Measurements from ENCODE around the gene ARHGEF37.
"Not testable (repeated sequence)": the region's sequence is repeated elsewhere in the genome, so short reads cannot be mapped to it uniquely, and the experiment has no call there.

The ARHGEF37 gene

DNA sequence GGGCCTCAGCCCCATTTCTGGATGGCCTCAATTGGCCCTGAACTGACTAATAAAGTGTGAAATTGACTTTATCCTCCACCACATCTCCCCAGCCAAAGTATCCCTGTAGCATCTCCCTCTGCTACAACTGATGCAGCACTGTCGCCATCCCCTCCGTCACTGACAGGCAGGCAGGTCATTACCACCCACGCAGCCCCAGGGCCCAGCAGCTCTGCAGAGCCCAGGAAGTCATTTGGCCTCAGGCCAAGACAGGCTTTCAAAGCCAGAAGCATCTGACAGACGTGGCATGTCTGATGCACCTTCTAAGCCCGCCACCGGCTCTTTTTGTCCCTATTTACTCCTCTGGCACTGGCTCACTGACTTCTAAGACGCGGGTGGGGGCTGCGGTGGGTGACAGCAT, 65.3 kb downstream of the ARHGEF37 start:
- DNase-seq (ENCODE audit: low spot score), result peak; percentile 77

DNA sequence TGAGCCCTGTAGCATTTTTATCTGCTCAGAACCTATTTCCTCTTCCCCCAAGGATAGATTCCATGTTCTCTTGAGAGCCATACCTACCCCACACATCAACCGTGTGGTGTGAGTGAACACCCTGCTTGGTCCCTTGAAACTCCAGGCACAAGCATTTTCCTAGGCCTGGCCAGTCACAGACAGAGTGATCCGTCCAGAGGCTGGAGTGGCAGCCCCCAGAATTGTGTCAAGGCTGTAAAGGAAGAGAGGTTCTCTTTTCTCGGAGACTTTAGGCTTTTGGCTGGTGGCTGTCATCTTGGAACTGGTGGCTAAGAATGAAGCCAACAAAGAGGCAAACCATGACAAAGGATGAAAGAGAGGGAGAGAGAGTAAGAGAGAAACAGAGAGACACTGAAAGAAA, 66.0 kb downstream of the ARHGEF37 start:
- no peak for DNase-seq (ENCODE audit: low spot score)

DNA sequence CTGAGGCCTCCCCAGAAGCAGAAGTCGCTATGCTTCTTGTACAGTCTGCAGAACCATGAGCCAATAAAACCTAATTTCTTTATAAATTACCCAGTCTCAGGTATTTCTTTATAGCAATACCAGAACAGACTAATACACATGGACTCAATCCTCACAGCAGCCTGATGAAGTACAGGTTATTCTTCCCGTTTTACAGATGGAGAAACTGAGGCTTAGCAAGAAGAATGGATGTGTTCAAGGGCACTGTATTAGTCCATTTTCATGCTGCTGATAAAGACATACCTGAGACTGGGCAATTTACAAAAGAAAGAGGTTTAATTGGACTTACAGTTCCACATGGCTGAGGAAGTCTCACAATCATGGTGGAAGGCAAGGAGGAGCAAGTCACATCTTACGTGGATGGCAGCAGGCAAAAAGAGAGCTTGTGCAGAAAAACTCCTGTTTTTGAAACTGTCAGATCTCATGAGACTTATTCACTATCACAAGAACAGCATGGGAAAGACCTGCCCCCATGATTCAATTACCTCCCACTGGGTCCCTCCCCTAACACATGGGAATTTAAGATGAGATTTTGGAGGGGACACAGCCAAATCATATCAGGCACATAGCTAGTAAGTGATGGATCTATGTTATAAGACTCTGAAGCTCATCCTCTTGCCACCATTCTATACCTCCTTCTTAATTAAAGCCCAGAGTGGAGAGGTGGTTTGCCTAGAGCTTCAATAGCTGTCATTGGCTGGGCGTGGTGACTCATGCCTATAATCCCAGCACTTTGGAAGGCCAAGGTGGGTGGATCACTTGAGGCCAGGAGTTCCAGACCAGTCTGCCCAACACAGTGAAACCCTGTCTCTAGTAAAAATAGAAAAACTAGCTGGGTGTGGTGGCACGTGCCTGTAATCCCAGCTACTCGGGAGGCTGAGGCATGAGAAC, 67.4 kb downstream of the ARHGEF37 start:
- not testable (repeated sequence) for DNase-seq (ENCODE audit: low spot score)

DNA sequence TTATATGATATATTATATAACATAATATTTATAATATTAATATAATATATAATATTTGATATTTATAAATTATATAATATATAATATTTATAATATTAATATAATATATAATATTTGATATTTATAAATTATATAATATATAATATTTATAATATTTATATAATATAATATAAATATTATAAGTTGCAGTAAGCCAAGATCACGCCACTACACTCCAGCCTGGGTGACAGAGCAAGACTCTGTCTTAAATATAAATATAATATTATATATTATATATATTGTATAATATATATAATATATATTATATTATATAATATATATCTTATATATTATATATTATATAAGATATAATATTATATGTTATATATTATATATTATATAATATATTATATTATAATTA, 68.4 kb downstream of the ARHGEF37 start:
- DNase-seq (ENCODE audit: low spot score), result not testable (repeated sequence)

DNA sequence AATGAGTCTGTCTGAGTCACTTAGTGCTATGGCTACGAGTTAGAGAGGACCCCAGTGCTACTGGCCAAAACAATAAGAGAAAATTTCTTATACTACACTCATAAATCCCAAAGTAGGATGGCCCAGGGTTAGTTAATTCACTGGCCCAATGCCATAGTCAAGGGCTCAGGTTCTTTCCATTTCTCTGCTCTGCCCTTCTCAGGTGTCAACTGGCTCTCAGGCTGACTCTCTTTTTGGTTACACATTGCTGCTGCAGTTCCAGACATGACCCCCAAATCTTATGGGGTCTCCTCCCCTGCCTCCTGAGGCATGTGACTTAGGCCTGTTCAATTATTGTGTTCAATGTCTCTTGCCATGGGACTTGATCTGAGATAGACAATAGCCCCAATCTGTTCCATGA, 70.4 kb downstream of the ARHGEF37 start:
- peak; percentile 36 for DNase-seq (ENCODE audit: low spot score)

DNA sequence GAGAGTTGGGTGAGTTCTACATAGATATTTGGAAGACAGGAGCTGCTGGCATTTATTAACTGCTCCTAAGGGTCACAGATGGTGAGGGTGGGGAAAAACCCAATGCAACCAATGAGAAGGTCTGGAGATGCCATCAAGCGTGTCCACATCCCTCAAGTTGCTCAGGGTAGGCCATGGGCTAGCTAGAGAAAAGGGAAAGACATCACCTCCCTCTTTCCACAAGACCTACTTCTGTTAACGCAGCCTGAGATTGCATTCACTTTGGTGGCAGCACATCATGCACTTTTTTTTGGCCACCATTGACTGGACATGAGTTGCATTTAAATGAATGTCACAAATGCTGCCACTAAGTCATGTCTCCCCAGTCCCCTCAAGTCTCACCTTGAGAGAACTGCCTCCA, 71.4 kb downstream of the ARHGEF37 start:
- no peak for DNase-seq (ENCODE audit: low spot score)

DNA sequence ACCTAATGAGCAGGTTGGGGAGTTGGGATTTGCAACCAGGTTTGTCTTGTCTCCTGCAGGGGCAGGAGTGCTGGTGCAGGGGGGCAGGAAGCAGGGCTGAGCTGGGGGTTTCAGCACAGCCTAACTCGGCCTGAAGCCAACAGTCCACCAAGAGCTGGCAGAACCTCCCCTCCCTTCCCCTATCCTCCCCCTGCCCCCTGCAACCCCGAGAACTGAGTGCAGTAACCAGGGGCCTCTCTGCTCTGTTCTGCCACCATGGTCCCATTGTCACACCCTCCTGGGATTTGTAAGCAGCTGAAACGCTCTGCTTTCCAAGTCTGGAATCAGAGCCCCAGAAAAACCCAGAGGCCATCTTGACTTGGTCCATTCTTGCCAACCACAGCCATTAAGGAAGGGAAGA, 72.9 kb downstream of the ARHGEF37 start:
- DNase-seq (ENCODE audit: low spot score), result peak; percentile 55

DNA sequence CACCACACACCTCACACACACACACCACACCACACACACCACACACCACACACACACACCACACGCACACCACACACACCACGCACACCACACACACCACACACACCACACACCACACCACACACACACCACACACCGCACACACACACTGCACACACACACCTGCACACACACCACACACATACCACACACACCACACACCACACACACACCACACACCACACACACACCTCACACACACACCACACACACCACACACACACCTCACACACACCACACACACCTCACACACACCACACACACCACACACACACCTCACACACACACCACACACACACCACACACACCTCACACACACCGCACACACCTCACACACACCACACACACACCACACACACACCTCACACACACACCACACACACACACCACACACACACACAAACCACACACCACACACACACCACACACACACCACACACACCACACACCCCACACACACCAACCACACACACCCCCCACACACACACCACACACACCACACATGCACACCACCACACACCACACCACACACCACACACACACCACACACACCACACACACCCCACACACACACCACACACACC, 73.7 kb downstream of the ARHGEF37 start:
- no peak for DNase-seq (ENCODE audit: low spot score)

DNA sequence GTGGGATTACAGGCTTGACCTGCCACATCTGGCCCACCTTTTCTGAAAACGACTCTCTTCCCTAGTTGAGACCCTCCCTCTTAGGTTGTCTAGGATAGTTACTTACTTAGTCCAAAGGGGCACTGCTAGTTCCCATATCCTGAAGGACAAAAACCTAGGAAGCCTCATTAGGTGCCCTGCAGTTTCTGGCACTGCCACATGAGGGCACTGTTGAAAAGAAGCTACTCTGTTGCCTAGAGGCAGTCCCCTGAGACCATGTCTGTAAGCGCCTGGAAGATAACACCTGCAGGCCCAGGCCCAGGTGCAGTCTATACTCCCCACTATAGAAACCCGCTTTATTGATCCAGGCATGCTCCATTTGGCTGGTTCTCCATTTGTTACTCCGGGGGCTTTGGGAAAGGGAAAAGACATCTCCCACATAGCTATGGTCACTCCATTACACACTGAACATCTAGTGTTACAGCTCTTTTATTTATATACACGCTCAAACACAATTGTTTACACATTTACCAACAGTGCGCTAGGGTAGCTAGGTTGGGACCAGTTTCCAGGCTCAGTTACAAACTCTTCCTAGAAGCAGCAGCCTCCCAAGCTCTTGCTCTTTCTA, 75.4 kb downstream of the ARHGEF37 start:
- peak; percentile 61 for DNase-seq (ENCODE audit: low spot score)

DNA sequence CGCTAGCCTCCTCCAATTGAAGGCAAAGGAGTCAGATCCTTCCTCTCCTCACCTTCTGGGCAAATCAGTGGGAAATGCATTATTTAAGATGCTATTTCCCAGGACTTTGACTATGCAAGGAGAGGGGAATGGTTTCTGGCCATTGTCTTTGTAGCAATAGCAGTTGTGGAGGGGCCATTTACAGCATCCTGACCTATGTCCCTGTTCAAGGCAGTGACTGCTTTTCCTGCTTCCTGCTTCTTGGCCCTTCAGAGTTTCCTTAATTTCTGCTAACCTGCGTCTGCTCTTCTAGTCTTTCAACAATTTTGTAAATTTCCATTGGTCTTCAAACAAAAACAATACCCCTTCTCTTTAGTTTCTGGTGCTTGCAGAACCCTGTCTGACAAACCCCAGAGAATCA, 76.0 kb downstream of the ARHGEF37 start:
- no peak for DNase-seq (ENCODE audit: low spot score)

DNA sequence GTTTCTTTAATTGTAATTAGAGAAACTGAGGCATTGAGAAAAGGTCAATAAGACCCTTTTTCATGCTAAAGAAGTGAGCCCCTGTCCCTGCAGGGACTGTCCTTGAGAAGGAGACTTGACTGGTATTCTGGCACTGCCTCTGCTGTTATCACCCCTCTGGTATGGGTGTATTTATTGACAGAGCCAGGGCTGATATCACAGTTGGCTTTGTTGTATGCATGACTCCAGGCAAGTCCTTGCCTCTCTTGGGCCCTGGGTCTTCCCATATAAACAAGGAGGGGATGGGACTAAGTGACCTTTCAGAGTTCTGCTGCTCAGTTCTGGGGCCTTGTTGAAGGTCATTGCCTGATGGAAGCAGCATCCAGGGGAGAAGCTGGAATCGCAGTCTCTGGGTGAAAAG, 77.0 kb downstream of the ARHGEF37 start:
- no peak for DNase-seq (ENCODE audit: low spot score)

DNA sequence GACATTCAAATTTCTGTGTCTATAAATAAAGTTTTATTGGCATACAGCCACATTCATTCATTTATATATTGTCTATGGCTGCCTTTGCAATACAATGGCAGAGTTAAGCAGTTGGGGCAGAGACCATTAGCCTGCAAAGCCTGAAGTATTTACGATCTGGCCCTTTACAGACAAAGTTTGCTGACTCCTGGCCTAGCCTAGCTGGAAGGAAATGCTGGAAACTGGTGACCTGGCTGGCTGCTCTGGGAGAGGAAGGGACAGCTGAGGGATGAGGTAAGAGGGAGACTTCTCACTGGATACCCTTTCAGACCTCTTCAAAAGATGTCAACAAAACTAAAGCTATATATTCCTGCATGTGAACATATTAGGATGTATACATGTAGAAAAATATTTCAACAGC, 82.8 kb downstream of the ARHGEF37 start:
- DNase-seq (ENCODE audit: low spot score), result no peak

DNA sequence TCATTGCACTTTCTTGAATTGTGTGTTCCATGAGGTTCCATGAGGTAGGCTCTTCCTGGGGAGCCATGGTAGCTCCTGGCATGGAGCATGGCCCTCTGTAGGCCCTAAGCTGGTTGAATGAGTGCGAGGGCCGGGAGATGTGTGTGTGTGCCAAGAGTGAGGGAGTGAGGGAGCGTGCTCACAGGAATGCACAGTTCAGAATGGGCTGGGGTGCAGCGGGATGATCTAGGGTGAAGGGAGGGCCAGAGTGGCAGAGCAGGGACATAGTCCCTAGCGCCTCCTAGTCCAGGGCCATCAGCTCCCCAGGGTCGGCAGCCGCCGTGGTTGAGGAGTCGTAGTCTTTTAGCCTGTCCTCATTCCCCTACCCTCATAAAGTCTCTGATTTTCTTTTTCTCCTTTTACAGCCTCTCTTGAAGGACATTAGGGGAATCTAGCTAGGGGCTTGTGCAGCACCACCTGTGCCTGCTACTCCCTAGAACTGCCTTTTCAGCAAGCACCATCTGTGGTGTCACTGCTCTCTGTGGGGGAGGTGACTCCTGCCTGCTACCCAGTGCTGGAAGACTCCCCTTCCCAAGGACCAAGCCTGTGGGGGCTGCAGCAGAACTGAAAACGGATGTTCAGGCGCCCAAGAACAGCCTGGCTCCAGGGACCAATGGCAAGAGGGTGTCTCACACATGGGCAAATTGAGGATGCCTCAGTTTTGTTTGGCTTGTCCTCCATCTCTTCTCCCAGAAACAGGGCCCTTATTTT, 83.5 kb downstream of the ARHGEF37 start:
- DNase-seq (ENCODE audit: low spot score), result no peak

DNA sequence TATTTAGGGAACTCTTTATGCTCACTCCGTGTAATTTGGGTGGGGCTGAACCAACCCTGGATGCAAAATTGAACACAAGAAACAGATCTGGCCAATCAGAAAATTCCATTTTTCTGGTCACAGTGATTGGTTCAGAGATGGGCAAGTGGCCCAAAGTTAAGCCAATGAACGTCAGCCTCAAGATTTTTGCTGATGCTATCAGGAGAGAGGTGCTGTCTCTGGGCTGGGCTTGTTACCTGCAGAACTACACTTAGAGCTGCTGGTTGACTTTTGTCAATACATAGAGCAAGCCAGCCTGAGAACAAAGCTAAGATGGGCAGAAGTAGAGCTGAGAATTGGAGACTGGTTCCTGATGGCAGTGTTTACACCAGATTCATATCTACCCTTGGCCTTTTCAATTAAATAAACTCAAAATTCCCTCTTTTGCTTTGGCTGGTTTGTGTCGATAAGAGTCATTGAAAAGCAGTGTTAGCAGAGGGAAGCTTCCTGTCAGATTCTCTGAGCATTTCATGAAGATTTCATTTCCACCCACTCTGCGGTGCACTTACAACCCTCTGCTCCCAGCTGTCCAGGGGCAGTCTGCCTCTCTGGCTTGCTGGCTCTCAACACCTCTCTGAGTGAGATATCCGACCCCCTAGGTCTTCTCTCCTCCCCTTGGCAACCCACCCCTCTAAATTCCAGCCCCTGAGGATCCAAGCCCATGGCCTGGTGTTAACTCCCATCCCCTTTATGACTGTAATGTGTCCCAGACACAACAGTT, 84.3 kb downstream of the ARHGEF37 start:
- DNase-seq (ENCODE audit: low spot score), result no peak

DNA sequence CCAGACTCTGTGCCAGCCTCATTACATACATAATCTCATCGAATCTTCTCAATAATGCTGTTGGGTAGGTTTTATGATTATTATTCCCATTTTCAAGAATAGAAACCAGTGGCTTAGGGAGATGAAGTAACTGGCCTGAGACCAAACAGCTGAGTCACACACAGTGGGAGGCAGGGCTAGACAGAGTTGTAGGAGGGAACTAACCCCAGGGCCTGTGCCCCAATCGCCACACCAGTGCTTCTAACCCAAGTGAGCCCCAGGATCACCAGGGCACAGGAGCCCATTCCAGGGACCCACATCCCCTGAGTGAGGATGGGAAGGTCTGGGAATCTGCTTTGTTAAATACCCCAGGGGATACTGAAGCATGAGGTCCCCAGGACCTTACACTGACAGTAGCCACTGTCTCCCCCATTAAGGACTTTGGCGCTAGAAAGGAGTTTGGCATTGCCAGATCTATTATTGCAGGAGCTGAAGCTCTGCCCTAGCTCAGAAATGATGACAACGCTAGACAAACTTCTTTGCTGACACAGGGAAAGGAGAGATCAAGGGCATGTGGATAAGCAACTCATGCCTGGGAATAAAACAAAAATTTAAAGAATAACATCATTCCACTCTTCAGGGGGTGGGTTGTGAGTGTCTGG, 85.0 kb downstream of the ARHGEF37 start:
- no peak for DNase-seq (ENCODE audit: low spot score)

DNA sequence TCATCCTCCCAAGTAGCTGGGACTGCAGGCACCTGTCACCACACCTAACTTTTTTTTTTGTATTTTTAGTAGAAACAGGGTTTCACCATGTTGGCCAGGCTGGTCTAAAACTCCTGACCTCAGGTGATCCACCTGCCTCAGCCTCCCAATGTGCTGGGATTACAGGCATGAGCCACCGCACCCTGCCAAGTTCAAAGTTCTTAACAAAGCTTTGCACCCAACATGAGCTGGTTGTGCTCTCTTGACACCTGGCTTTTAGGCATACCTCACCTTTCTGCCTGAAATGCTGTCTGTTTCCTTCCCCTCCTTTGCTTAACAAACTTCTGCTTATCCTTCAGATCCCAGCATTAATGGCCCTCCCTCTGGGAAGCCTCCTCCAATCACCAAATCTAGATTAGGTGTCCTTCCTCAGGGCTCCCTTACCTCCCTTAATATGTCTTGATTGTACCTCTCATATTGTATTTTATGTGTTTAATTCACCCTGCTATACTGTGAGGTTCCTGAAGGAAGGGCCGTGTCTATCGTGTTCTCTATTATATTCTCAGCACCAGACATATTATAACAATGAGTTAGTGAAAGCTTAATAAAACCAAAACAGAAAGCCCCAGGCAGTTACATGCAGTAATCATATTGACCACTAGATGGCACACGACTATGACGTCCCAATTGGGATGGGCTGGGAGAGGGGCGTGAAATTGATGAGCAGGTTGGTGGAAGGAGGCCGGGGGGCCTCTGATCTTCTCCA, 86.0 kb downstream of the ARHGEF37 start:
- DNase-seq (ENCODE audit: low spot score), result no peak

DNA sequence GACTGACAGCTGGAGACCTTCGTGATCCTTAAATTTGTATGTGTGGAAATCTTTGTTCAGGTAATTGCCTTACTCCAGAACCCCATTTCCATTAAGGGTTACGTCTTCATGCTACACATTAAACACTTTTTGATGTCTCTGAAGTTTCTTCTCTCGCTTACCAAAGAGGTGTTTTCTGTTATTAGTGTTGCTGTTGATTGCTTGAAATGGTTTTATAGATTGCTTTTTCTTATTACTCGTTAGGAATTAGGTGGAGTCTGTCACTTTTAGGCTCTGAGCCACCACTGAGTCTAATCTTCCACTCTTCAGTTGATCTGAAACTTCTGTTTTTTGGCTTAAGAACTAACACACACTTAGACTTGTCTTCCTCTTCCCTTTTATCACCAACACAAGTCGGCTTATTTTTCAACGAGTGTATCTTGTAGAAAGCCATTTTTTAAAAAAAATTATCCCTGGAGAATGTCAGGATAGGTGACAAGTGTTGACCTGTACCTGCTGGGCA, 86.6 kb downstream of the ARHGEF37 start:
- no peak for DNase-seq (ENCODE audit: low spot score)

DNA sequence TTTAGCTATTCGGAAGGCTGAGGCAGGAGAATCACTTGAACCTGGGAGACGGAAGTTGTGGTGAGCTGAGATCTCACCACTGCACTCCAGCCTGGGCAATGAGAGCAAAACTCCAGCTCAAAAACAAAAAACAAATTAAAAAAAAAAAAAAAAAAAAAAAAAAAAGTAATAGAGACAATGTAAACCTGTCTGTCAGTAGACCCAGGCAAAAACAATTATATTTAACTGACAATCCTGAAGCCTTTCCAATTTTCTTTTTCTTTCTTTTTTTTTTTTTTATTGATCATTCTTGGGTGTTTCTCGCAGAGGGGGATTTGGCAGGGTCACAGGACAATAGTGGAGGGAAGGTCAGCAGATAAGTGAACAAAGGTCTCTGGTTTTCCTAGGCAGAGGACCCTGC, 88.0 kb downstream of the ARHGEF37 start:
- DNase-seq (ENCODE audit: low spot score), result not testable (repeated sequence)

DNA sequence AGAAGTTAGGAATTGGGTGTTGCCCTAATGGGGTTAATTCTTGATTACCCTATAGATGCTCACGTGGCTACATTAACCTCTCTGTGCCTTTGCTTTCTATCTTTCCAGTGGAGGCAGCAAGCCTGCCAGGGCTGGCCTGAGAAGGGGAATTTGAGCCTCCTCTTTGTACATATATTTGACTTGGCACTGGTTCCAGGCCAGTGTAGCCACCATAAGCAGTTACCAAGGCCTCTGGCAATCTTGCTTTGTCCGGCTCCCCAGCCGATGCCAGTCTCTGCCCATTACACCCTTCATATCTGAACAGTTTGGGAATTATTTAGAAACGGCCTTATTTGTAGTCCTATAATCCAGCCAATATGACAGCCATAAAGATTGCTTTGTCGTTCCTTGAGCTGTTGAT, 90.2 kb downstream of the ARHGEF37 start:
- DNase-seq (ENCODE audit: low spot score), result no peak
